Heart right ventricle (tissue), 16 donors: ENCODE results near the gene CD9. TPM values are rescaled to one million over a fixed set of nuclear protein-coding genes. Genes with fewer than 3 reads are reported as not detected.

Experiments
- ATAC-seq, 8 donors: fragments of 200-7000 bp; cut with Tn5 transposase; one replicate each; pipeline ENCODE4 v1.9.1; 2020; ENCODE audit warnings: mild to moderate bottlenecking in 8 of 8, moderate library complexity in 8 of 8, moderate number of reproducible peaks in 1 of 8
- DNase-seq, 2 donors: peaks; one replicate each; pipeline ENCODE4 v3.0.0-alpha.2; 2020
- H3K27ac ChIP-seq, 10 donors: fragments of 200-600 bp; sonication (generic) in 2 of 10; one replicate each; pipeline versions ENCODE4 v1.5.0 to v1.8.0; 2020 to 2022; ENCODE audit warnings: mild to moderate bottlenecking in 3 of 10
- H3K27me3 ChIP-seq, 7 donors: fragments of 200-600 bp; one replicate each; pipeline ENCODE4 v1.8.0; 2021 to 2022; ENCODE audit warnings: mild to moderate bottlenecking in 2 of 7
- H3K36me3 ChIP-seq, 9 donors: fragments of 200-600 bp; sonication (generic) in 1 of 9; one replicate each; pipeline versions ENCODE4 v1.5.0 to v1.8.0; 2020 to 2022; ENCODE audit warnings: mild to moderate bottlenecking in 2 of 9
- H3K4me1 ChIP-seq, 9 donors: fragments of 200-600 bp; sonication (generic) in 1 of 9; one replicate each; pipeline versions ENCODE4 v1.5.0 to v1.8.0; 2020 to 2022; ENCODE audit warnings: mild to moderate bottlenecking in 4 of 9
- H3K4me3 ChIP-seq, 10 donors: fragments of 200-600 bp; sonication (generic) in 2 of 10; one replicate each; pipeline versions ENCODE4 v1.5.0 to v1.8.0; 2020 to 2022; ENCODE audit warnings: mild to moderate bottlenecking in 7 of 10, moderate library complexity in 2 of 10
- H3K9me3 ChIP-seq, 11 donors: fragments of 200-600 bp in 10 of 11; sonication (generic) in 2 of 11; one replicate each; pipeline versions ENCODE4 v1.5.0 to v1.8.0; 2013 to 2022; ENCODE audit warnings: mild to moderate bottlenecking in 2 of 11, control low read depth in 1 of 11, moderate library complexity in 1 of 11
- WGBS, 2 donors: extraction: QIAGEN DNeasy Blood & Tissue Kit; methylation state at CpG; one replicate each; pipeline ENCODE4 v1.1.7; 2013; ENCODE audit warnings: inconsistent platforms in 1 of 2; 5-methylcytosine and 5-hydroxymethylcytosine counted together
- intact Hi-C, 10 donors: fragments of 100-400 bp; cut with DNase I; formaldehyde crosslinking; loops; one replicate each; pipeline versions ENCODE4 v1.11.1 to v1.14.2; 2022
- polyA plus RNA-seq, 2 donors: library from polyadenylated mRNA; stranded (reverse); fragments of 200-250 nt; gene quantifications; one replicate each; pipeline ENCODE4 v1.2.3, GENCODE V29; 2013
- total RNA-seq, 10 donors: library from RNA; stranded (reverse); fragmentation: NEBNext Ultra II Directional in 3 of 10; extraction: Animal tissue kit (Norgen Biotek cat#: 25700) in 3 of 10; gene quantifications; one replicate each; pipeline versions ENCODE4 v1.2.1 to v1.2.4, GENCODE V29; 2021 to 2023
- TF ChIP-seq, protein P1 (sequence below), 9 donors: fragments of 200-600 bp; sonication (generic) in 2 of 9; IDR thresholded peaks; one replicate each; pipeline versions ENCODE4 v1.5.0 to v1.8.0; 2021 to 2022; ENCODE audit warnings: antibody characterized with exemption in 9 of 9, mild to moderate bottlenecking in 5 of 9, moderate library complexity in 1 of 9
- donor health status: Arrhythmogenic right ventricular cardiomyopathy.
- donor health status: ischemic (EF 13 %, LVEDD 7.1; RV severe dilation, severe dysfunction).
- donor health status: healthy with polysubstance abuse.
- donor health status: DM: no; HTN: yes; CAD: no.
- donor health status: DM: no; HTN: no; CAD: no.
- donor health status: ischemic (EF 25% LVEDD 6.9; RV normal size, moderate dysfunction).
- donor health status: ischemic (EF 25% LVEDD 5.7; RV mildly dilated, moderate dysfunction).
- donor health status: healthy.
- donor health status: DM: yes; HTN: yes; CAD: no.
- donor health status: Ischemic cardiomyopathy.
- donor health status: ischemic (EF 35%, LVEDD 5.7; RV mildly dilated, moderate dysfunction).
- donor health status: nonischemic (EF 11% LVEDD 7.7; RV severe dilation, severe dysfunction).
- donor health status: DM: yes; HTN: yes; CAD: no.
- donor health status: PGD.
- donor health status: ischemic (EF 29% LVEDD 5.4; RV normal size, mild dysfunction).
- donor health status: nonischemic (EF 23%, LVEDD 6.1; RV moderate dilation, normal function).

The CD9 gene
- total and polyA plus RNA-seq, 12 donors = 24.8 to 109 (median 54.2) TPM

DNA sequence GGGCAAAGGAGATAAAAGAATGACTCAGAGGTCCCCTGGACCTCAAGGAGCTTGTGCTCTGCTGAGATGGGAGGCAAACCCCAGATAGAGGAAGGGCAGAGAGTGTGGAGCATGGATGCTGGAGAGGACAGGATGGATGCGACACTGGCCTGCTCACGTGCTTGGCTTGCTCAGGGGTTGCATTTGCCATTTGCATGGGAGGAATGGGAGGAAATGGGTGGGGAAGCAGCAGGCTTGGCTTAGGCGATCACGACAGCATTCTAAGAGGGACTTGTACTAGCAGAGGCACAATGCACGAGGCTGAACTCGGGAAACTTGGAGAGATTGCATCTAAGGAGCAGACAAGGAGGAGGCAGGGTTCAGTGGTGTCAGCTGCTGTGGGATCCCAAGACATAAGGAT is 19.8 kb downstream of the CD9 start:
- Histone ChIP-seq H3K9me3 (no peaks in the 10 kb centered on the region), H3K4me3 (peak overlapping the region in 1 of 10 donors; percentile 24), H3K36me3 (peaks cover 0 to 22% (median 0%) of the 10 kb centered on the region in 9 donors), H3K27me3 (no peaks in the 10 kb centered on the region), H3K4me1 (peaks cover 36 to 100% (median 75%) of the 10 kb centered on the region in 9 donors), H3K27ac (peak overlapping the region in 9 of 10 donors; percentile 17 to 96 (median 73))
- DNase-seq (no peak), ATAC-seq (peak in 7 of 8 donors; percentile 16 to 61 (median 45))
- TF ChIP-seq, protein P1, sequence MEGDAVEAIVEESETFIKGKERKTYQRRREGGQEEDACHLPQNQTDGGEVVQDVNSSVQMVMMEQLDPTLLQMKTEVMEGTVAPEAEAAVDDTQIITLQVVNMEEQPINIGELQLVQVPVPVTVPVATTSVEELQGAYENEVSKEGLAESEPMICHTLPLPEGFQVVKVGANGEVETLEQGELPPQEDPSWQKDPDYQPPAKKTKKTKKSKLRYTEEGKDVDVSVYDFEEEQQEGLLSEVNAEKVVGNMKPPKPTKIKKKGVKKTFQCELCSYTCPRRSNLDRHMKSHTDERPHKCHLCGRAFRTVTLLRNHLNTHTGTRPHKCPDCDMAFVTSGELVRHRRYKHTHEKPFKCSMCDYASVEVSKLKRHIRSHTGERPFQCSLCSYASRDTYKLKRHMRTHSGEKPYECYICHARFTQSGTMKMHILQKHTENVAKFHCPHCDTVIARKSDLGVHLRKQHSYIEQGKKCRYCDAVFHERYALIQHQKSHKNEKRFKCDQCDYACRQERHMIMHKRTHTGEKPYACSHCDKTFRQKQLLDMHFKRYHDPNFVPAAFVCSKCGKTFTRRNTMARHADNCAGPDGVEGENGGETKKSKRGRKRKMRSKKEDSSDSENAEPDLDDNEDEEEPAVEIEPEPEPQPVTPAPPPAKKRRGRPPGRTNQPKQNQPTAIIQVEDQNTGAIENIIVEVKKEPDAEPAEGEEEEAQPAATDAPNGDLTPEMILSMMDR (IDR thresholded peaks at IDR 0.05) = no peak
- WGBS, 2 donors = 49 to 57% methylated on average over 6 of the region's 6 CpGs
- intact Hi-C loops = no loop called here

DNA sequence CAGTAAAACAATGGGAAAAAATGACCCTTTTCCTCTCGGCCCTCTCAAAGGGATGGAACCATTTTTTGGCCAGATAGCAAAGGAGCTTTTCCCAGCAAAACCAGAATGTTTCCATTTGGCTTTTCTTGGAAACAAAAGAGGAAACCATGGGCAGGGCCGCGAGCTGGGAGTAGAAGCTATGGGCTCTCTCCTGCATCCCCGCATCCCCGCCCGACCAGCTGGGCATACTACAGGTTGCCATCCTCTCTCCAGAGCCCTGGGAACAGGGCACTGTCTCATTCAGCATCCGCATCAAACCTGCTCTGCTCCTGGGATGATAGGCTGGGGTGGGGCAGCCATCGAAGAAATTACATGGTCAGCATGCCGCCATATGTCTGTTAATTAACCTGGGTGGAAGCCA is 20.9 kb downstream of the CD9 start:
- TF ChIP-seq, protein P1 (IDR thresholded peaks at IDR 0.05) = no peak
- H3K9me3 ChIP-seq = no peaks in the 10 kb centered on the region
- intact Hi-C loops = no loop called here
- H3K27ac ChIP-seq = peak overlapping the region in 8 of 10 donors; percentile 24 to 96 (median 80)
- H3K4me3 ChIP-seq = no peak overlapping the region
- H3K36me3 ChIP-seq = peaks cover 0 to 30% (median 0%) of the 10 kb centered on the region in 9 donors
- H3K4me1 ChIP-seq = peaks cover 34 to 100% (median 74%) of the 10 kb centered on the region in 9 donors
- ATAC-seq (no peak), DNase-seq (no peak)
- H3K27me3 ChIP-seq = no peaks in the 10 kb centered on the region
- 81 to 88% methylated on average over 9 of the region's 9 CpGs for WGBS, 2 donors

DNA sequence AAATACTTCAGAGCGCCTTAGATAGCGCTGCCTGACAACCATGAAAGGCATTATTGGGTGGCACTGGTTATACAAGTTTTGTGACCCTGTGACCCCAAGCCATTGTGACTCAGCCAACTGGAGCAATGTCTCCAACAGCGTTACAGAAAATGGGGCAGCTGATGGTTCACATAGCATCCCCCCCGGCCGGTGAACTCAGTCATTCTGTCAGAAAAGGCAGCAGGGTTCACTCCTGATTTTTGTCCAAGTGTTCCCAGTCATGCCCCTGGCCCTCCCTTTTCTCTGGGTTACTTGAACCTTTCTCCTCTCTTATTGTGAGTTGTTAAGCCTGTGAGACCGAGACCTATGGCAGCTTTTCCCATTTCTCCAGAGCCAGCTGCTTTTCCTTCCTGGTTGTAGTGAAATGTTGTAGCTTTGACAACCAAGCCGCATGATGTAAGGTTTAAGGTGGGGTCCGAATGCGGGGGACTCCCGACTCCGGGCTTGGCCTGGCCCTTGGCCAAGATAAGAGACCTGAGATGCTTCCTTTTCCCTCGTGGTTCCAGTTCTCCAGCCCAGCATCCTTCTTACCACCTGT is 22.0 kb downstream of the CD9 start:
- DNase-seq (no peak), ATAC-seq (no peak)
- H3K4me1 ChIP-seq = peaks cover 39 to 100% (median 75%) of the 10 kb centered on the region in 9 donors
- no peak overlapping the region for H3K4me3 ChIP-seq
- TF ChIP-seq, protein P1 (IDR thresholded peaks at IDR 0.05) = no peak
- no peaks in the 10 kb centered on the region for H3K9me3 ChIP-seq
- whole genome bisulfite sequencing, 2 donors = 59 to 73% methylated on average over 12 of the region's 12 CpGs
- intact Hi-C loops = no loop called here
- peaks cover 0 to 33% (median under 1%) of the 10 kb centered on the region in 9 donors for H3K36me3 ChIP-seq
- H3K27me3 ChIP-seq = no peaks in the 10 kb centered on the region
- peak overlapping the region in 6 of 10 donors; percentile 26 to 96 (median 90) for H3K27ac ChIP-seq

DNA sequence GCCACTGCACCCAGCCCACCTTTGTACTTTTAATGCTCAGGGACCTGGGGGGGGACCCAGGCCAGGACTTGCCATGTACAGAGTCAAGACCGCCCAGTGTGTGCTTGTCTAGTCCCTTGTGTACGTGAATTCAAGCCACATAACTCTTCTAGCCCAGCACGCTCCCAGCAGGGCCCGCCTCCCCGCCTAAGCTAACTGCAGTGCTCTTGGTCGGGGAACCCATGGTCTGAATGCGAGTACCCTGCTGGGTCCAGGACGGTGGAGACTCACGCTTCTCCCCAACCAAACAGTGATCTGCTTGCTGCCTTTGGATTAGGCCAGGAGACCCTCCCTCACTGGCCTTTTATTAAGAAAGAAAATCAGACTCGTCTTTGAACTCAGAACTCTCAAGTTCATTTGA is 23.3 kb downstream of the CD9 start:
- Histone ChIP-seq H3K4me3 (no peak overlapping the region), H3K27me3 (no peaks in the 10 kb centered on the region), H3K9me3 (no peaks in the 10 kb centered on the region), H3K4me1 (peaks cover 51 to 100% (median 85%) of the 10 kb centered on the region in 9 donors), H3K36me3 (peaks cover 0 to 47% (median 6%) of the 10 kb centered on the region in 9 donors), H3K27ac (peak overlapping the region in 9 of 10 donors; percentile 57 to 96 (median 87))
- TF ChIP-seq, protein P1 (IDR thresholded peaks at IDR 0.05) = no peak
- intact Hi-C loops = no loop called here
- no peak for DNase-seq
- no peak for ATAC-seq
- WGBS, 2 donors = 94 to 96% methylated on average over 10 of the region's 10 CpGs
